Measurements from ENCODE around the gene WDR45B.

The WDR45B gene

GRCh38 chr17:82665891-82666290, 17.6 kb upstream of the WDR45B start:
- TF ChIP-seq CTCF (IDR thresholded peaks at IDR 0.05; ENCODE audit: low read length), result no peak
- TF ChIP-seq EZH2 (IDR thresholded peaks at IDR 0.05; ENCODE audit: borderline replicate concordance, low read length), result no peak

GRCh38 chr17:82665217-82665616, 17.0 kb upstream of the WDR45B start:
- Histone ChIP-seq H3K27ac (ENCODE audit: low read depth, low read length, poor library complexity, severe bottlenecking) (no peak overlapping the region), H4K20me1 (ENCODE audit: insufficient read depth, low read length) (no peaks in the 10 kb centered on the region), H3K9me3 (ENCODE audit: low read length) (no peaks in the 10 kb centered on the region), H3K9me2 (ENCODE audit: low read depth, low read length) (no peaks in the 10 kb centered on the region), H3K4me1 (ENCODE audit: insufficient read depth, low read length, severe bottlenecking) (no peaks in the 10 kb centered on the region), H3K36me3 (ENCODE audit: insufficient read depth, low read length) (no peaks in the 10 kb centered on the region; the same call in 1 of the 2 replicates), H3K27me3 (ENCODE audit: insufficient read depth, low read length) (no peaks in the 10 kb centered on the region; the same call in 1 of the 2 replicates), H3F3A (ENCODE audit: insufficient read depth, low read length) (no peaks in the 10 kb centered on the region), H3K79me2 (ENCODE audit: insufficient read depth, low read length) (no peaks in the 10 kb centered on the region), H3K4me3 (ENCODE audit: low read depth, low read length, poor library complexity, severe bottlenecking) (no peak overlapping the region), H3K4me2 (ENCODE audit: low read length) (no peak overlapping the region), H3K9ac (ENCODE audit: low read length) (no peak overlapping the region), H2AFZ (ENCODE audit: low read length) (no peak overlapping the region)
- TF ChIP-seq CTCF (IDR thresholded peaks at IDR 0.05; ENCODE audit: low read length) (no peak), EZH2 (IDR thresholded peaks at IDR 0.05; ENCODE audit: borderline replicate concordance, low read length) (no peak)

More at GRCh38 chr17:82665891-82666290, 17.6 kb upstream of the WDR45B start:
- no peak overlapping the region for H3K9ac ChIP-seq (ENCODE audit: low read length)
- no peaks in the 10 kb centered on the region for H3K9me3 ChIP-seq (ENCODE audit: low read length)
- no peaks in the 10 kb centered on the region; the same call in 1 of the 2 replicates for H3K27me3 ChIP-seq (ENCODE audit: insufficient read depth, low read length)
- no peak overlapping the region for H3K4me3 ChIP-seq (ENCODE audit: low read depth, low read length, poor library complexity, severe bottlenecking)
- H4K20me1 ChIP-seq (ENCODE audit: insufficient read depth, low read length), result no peaks in the 10 kb centered on the region
- H3K9me2 ChIP-seq (ENCODE audit: low read depth, low read length), result no peaks in the 10 kb centered on the region
- H3K79me2 ChIP-seq (ENCODE audit: insufficient read depth, low read length), result no peaks in the 10 kb centered on the region
- H2AFZ ChIP-seq (ENCODE audit: low read length), result no peak overlapping the region
- no peaks in the 10 kb centered on the region for H3F3A ChIP-seq (ENCODE audit: insufficient read depth, low read length)
- no peaks in the 10 kb centered on the region for H3K36me3 ChIP-seq (ENCODE audit: insufficient read depth, low read length)
- H3K4me1 ChIP-seq (ENCODE audit: insufficient read depth, low read length, severe bottlenecking), result no peaks in the 10 kb centered on the region
- H3K4me2 ChIP-seq (ENCODE audit: low read length), result no peak overlapping the region
- H3K27ac ChIP-seq (ENCODE audit: low read depth, low read length, poor library complexity, severe bottlenecking), result no peak overlapping the region

- H3K27me3 ChIP-seq (ENCODE audit: insufficient read depth, low read length), result no peaks in the 10 kb centered on the region; the same call in 1 of the 2 replicates
- H2AFZ ChIP-seq (ENCODE audit: low read length), result no peak overlapping the region
- no peaks in the 10 kb centered on the region for H4K20me1 ChIP-seq (ENCODE audit: insufficient read depth, low read length)
- H3K4me1 ChIP-seq (ENCODE audit: insufficient read depth, low read length, severe bottlenecking), result no peaks in the 10 kb centered on the region
- H3K9ac ChIP-seq (ENCODE audit: low read length), result no peak overlapping the region
- no peak for TF ChIP-seq CTCF (IDR thresholded peaks at IDR 0.05; ENCODE audit: low read length)
- no peak for TF ChIP-seq EZH2 (IDR thresholded peaks at IDR 0.05; ENCODE audit: borderline replicate concordance, low read length)
- H3K27ac ChIP-seq (ENCODE audit: low read depth, low read length, poor library complexity, severe bottlenecking), result no peak overlapping the region
- H3K79me2 ChIP-seq (ENCODE audit: insufficient read depth, low read length), result no peaks in the 10 kb centered on the region
- no peaks in the 10 kb centered on the region for H3K9me3 ChIP-seq (ENCODE audit: low read length)
- no peak overlapping the region for H3K4me3 ChIP-seq (ENCODE audit: low read depth, low read length, poor library complexity, severe bottlenecking)
- H3K9me2 ChIP-seq (ENCODE audit: low read depth, low read length), result no peaks in the 10 kb centered on the region
- H3K36me3 ChIP-seq (ENCODE audit: insufficient read depth, low read length), result no peaks in the 10 kb centered on the region; the same call in 1 of the 2 replicates
- H3F3A ChIP-seq (ENCODE audit: insufficient read depth, low read length), result no peaks in the 10 kb centered on the region
- no peak overlapping the region for H3K4me2 ChIP-seq (ENCODE audit: low read length)
These were observed 16.5 kb upstream of the WDR45B start for GRCh38 chr17:82664701-82665182.

Measured in OCI-LY1 (cell line).